ENCODE data around the gene EXOSC10. TPM values are rescaled to one million over a fixed set of nuclear protein-coding genes. Genes with fewer than 3 reads are reported as not detected.

EXOSC10 gene
- total and polyA plus RNA-seq, 9 of the 15 experiments (the other 6 are each of a cell fraction or from before 2014, with no cell fraction given) = 23.4 to 150 (median 105) TPM

GRCh38 chr1:11053758-11054137, 45.9 kb downstream of the EXOSC10 start (continued):
- TF ChIP-seq ZNF592 (IDR thresholded peaks at IDR 0.05) (no peak), TAF9B (IDR thresholded peaks at IDR 0.05; ENCODE audit: partially characterized antibody) (no peak), TFAP4 (CRISPR knock-in tag; IDR thresholded peaks at IDR 0.05; ENCODE audit: borderline replicate concordance) (peak; percentile 40; the same call in 1 of the 2 replicates), E2F8 (IDR thresholded peaks at IDR 0.05; ENCODE audit: low read depth, partially characterized antibody) (no peak), DMBX1 (CRISPR knock-in tag; IDR thresholded peaks at IDR 0.05; ENCODE audit: borderline replicate concordance) (no peak), FOXK1 (CRISPR knock-in tag; IDR thresholded peaks at IDR 0.05; ENCODE audit: borderline replicate concordance) (peak; percentile 64; the same call in 1 of the 2 replicates), ZNF512 (tag; IDR thresholded peaks at IDR 0.05) (no peak), PRPF4 (IDR thresholded peaks at IDR 0.05; ENCODE audit: insufficient read depth, low read depth, low read length, poor library complexity, severe bottlenecking) (no peak), HNRNPUL1 (IDR thresholded peaks at IDR 0.05; ENCODE audit: low read length) (no peak), FOXM1 (IDR thresholded peaks at IDR 0.05; ENCODE audit: low read depth) (no peak), FOXM1 (CRISPR knock-in tag; IDR thresholded peaks at IDR 0.05; ENCODE audit: low read depth) (0 out of 2 replicates have a peak, but pooled peaks have one; percentile 73), FOXJ3 (CRISPR knock-in tag; IDR thresholded peaks at IDR 0.05) (no peak), ARID4B (CRISPR knock-in tag; IDR thresholded peaks at IDR 0.05) (peak; percentile 48; the same call in 1 of the 2 replicates)

Data from K562 (cell line).